ENCODE measurements around the gene IARS2. TPM values are rescaled to one million over a fixed set of nuclear protein-coding genes. Genes with fewer than 3 reads are reported as not detected.
"Not testable (repeated sequence)": the region's sequence is repeated elsewhere in the genome, so short reads cannot be mapped to it uniquely, and the experiment has no call there.

The IARS2 gene
- total RNA-seq, 1 donor from 2014 or later: 41.0 TPM

DNA sequence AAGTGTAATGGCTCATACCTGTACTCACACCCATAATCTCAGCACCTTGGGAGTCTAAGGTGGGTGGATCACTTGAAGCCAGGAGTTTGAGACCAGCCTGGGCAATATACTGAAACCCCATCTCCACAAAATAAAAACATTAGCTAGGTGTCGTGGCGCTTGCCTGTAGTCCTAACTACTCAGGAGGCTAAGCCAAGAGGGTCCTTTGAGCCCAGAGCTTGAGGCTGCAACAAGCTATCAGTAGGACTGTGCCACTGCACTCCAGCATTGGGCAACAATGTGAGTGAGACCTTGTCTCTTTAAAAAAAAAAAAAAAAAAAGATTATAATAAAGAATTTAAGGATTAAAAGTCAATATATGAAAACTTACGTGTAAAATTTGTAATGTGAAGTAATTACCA, 16.0 kb upstream of the IARS2 start:
- H3K27ac ChIP-seq: no peak overlapping the region
- no peaks in the 10 kb centered on the region for H3K4me1 ChIP-seq
- DNase-seq (ENCODE audit: low spot score in 2 of 2): no peak
- no peaks in the 10 kb centered on the region for H3K27me3 ChIP-seq
- intact Hi-C loops (cut with DNase I): no loop called here
- no peak overlapping the region for H3K4me3 ChIP-seq
- no peaks in the 10 kb centered on the region for H3K9me3 ChIP-seq
- TF ChIP-seq, protein P1, sequence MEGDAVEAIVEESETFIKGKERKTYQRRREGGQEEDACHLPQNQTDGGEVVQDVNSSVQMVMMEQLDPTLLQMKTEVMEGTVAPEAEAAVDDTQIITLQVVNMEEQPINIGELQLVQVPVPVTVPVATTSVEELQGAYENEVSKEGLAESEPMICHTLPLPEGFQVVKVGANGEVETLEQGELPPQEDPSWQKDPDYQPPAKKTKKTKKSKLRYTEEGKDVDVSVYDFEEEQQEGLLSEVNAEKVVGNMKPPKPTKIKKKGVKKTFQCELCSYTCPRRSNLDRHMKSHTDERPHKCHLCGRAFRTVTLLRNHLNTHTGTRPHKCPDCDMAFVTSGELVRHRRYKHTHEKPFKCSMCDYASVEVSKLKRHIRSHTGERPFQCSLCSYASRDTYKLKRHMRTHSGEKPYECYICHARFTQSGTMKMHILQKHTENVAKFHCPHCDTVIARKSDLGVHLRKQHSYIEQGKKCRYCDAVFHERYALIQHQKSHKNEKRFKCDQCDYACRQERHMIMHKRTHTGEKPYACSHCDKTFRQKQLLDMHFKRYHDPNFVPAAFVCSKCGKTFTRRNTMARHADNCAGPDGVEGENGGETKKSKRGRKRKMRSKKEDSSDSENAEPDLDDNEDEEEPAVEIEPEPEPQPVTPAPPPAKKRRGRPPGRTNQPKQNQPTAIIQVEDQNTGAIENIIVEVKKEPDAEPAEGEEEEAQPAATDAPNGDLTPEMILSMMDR (IDR thresholded peaks at IDR 0.05): no peak
- H3K36me3 ChIP-seq: peaks cover 8 to 13% of the 10 kb centered on the region in 2 donors

DNA sequence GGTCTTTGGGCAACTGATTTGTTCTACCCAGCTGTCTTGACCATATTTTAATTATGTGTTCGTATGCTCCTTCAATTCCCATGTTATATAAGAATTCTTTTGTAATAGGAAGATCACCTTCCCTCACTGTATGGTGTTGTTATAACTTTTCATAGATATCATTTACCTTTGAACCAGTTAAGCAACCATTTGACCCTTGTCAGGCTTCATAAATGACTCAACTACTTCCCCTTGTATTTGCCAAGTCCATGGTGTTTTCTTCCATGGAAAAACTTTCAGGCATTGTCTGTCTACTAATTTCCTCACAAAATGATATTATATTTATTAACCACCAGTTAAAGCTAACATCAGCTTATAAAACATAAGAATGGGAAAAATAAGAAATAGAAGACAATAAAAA, 9.5 kb upstream of the IARS2 start:
- TF ChIP-seq, protein P1 (IDR thresholded peaks at IDR 0.05): no peak
- Histone ChIP-seq H3K4me3 (no peak overlapping the region), H3K9me3 (no peaks in the 10 kb centered on the region), H3K36me3 (peaks cover 0 to 4% of the 10 kb centered on the region in 2 donors), H3K4me1 (no peaks in the 10 kb centered on the region), H3K27me3 (no peaks in the 10 kb centered on the region), H3K27ac (no peak overlapping the region)
- DNase-seq (ENCODE audit: low spot score in 2 of 2): no peak
- intact Hi-C loops (cut with DNase I): no loop called here

DNA sequence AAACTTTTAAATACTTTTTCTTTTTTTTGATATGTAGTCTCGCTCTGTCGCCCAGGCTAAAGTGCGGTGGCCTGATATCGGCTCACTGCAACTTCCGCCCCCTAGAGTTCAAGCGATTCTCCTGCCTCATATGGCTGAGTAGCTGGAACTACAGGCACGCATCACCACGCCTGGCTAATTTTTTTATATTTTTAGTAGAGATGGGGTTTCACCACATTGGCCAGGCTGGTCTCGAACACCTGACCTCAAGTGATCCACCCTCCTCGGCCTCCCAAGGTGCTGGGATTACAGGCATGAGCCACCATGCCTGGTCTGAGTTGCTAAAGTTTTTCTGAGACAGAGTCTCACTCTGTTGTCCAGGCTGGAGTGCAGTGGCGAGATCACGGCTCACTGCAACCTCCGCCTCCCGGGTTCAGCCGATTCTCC, 7.7 kb upstream of the IARS2 start:
- intact Hi-C loops (cut with DNase I); H3K27ac ChIP-seq; H3K36me3 ChIP-seq; H3K4me3 ChIP-seq; DNase-seq (ENCODE audit: low spot score in 2 of 2); H3K4me1 ChIP-seq; H3K27me3 ChIP-seq; H3K9me3 ChIP-seq: not testable (repeated sequence)

DNA sequence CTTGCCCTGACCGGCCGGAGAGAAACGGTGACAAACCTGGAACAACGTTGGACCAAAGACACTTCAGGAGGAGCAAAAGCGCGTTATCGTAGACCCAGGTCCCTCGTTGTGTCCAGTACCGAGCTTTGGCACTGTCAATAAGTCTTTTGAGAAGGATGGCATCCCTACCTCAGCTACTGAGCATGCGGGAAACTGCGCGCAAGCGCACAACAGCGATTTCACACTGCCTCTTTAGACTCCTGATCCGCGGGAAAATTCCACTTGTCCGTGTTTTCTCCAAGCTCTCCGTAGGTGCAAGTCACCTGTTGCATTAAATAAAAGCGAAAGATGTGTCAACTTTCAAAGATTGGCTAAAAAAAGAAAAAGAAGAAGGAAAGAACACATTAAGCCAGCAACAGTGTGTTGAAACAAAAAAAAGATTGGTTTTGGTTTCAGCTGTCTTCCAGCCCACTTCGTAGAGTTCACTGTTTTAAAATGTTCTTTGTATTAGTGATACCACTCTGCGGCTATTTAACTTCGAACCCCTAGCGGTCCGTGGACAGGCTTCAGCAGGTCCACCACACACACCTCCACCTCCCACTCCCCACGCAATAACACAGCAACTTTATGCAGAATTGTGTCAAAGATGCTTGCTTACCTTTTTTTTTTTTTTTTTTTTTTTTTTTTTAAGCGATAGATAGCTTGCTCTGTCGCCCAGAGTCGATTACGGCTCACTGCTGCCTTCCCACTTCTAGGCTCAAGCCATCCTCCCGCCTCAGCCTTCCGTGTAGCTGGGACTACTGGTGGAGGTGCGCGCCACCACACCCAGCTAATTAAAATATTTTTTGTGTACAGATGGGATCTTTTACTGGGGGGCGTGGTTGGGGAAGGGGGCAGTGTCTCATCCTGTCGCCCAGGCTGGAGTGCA, 4.0 kb upstream of the IARS2 start, which contains the start of gene BPNT1:
Gene BPNT1 (minus strand): TSS at position 139 of the 907 bp plus-strand sequence. CDS start 9,942 bp downstream, outside the sequence.
- Histone ChIP-seq H3K36me3 (no peaks in the 10 kb centered on the region), H3K9me3 (no peaks in the 10 kb centered on the region), H3K4me3 (peak within 1 kb of the TSS; percentile 56 to 71), H3K4me1 (peaks cover 0 to 2% of the 10 kb centered on the region in 2 donors), H3K27me3 (no peaks in the 10 kb centered on the region), H3K27ac (peak within 1 kb of the TSS in 1 of 2 donors; percentile 59)
- peak; percentile 74 to 97 for DNase-seq (ENCODE audit: low spot score in 2 of 2)
- intact Hi-C loops (cut with DNase I): loop anchor here (5.0 kb wide), 1 partner anchor 43 kb away; the partner anchor contains the start of gene EPRS1
- TF ChIP-seq, protein P1 (IDR thresholded peaks at IDR 0.05): no peak

DNA sequence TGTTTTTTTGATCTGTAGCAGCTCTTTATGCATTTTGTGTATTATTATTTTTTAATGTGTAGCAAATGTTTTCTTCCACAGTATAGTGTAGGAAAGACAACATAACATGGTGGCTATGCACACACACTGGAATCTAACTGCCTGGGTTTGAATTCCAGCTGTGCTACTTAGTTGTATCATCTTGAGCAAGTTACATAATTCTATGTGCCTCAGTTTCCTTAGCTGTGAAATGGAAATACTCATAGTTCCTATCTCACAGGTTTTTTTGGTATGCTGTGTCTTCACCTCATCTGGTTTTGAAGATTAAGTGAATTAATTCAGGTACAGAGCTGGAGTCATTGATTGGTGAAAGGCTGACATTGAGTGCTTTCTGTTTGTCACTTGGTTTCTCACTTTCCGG, 1.2 kb upstream of the IARS2 start:
- no peak for DNase-seq (ENCODE audit: low spot score in 2 of 2)
- intact Hi-C loops (cut with DNase I): loop anchor here (2.0 to 5.0 kb wide), 2 partner anchors 45 to 178 kb away; partner anchors contain the start of gene EPRS1
- TF ChIP-seq, protein P1 (IDR thresholded peaks at IDR 0.05): no peak
- H3K27ac ChIP-seq: no peak overlapping the region
- H3K4me3 ChIP-seq: no peak overlapping the region
- peaks cover 5 to 14% of the 10 kb centered on the region in 2 donors for H3K36me3 ChIP-seq
- no peaks in the 10 kb centered on the region for H3K27me3 ChIP-seq
- peaks cover 0 to 10% of the 10 kb centered on the region in 2 donors for H3K4me1 ChIP-seq
- H3K9me3 ChIP-seq: no peaks in the 10 kb centered on the region
